Lung (tissue), 12 donors: ENCODE data around the gene CDH13. TPM values are rescaled to one million over a fixed set of nuclear protein-coding genes. Genes with fewer than 3 reads are reported as not detected.

Source experiments
- ATAC-seq: fragments of 200-7000 bp; cut with Tn5 transposase; one replicate; pipeline ENCODE4 v1.9.1; 2020; ENCODE audit warnings: moderate number of reproducible peaks; ENCODE audit not compliant: insufficient read depth, low FRiP score
- DNase-seq, 3 donors: peaks; one replicate each; pipeline ENCODE4 v3.0.0-alpha.2; 2013 to 2017
- H3K27ac ChIP-seq, 2 donors: one replicate each; pipeline ENCODE4 v1.5.1; 2013; ENCODE audit warnings: mild to moderate bottlenecking in 2 of 2, moderate library complexity in 2 of 2, control low read depth in 1 of 2, inconsistent platforms in 1 of 2, low read depth in 1 of 2, low read length in 1 of 2
- H3K27me3 ChIP-seq, 3 donors: one replicate each; pipeline ENCODE4 v1.5.1; 2013; ENCODE audit warnings: low read length in 2 of 3; ENCODE audit not compliant: control insufficient read depth in 3 of 3, insufficient read depth in 3 of 3
- H3K36me3 ChIP-seq, 4 donors: one replicate each; pipeline ENCODE4 v1.5.1; 2013; ENCODE audit warnings: low read length in 4 of 4, mild to moderate bottlenecking in 1 of 4, moderate library complexity in 1 of 4; ENCODE audit not compliant: control insufficient read depth in 4 of 4, insufficient read depth in 4 of 4
- H3K4me1 ChIP-seq, 5 donors: one replicate each; pipeline ENCODE4 v1.5.1; 2013; ENCODE audit warnings: low read length in 5 of 5, mild to moderate bottlenecking in 2 of 5, moderate library complexity in 1 of 5; ENCODE audit not compliant: control insufficient read depth in 5 of 5, insufficient read depth in 5 of 5
- H3K4me3 ChIP-seq: one replicate; pipeline ENCODE4 v1.5.1; 2013; ENCODE audit warnings: mild to moderate bottlenecking, control low read depth, moderate library complexity
- H3K9ac ChIP-seq, 2 donors: one replicate each; pipeline ENCODE4 v1.5.1; 2013; ENCODE audit warnings: low read length in 2 of 2, control low read depth in 1 of 2; ENCODE audit not compliant: insufficient read depth in 1 of 2
- H3K9me3 ChIP-seq, 4 donors: one replicate each; pipeline ENCODE4 v1.5.1; 2013; ENCODE audit warnings: low read length in 3 of 4, mild to moderate bottlenecking in 1 of 4, moderate library complexity in 1 of 4; ENCODE audit not compliant: control insufficient read depth in 4 of 4, insufficient read depth in 3 of 4
- WGBS, 2 donors: extraction: QIAGEN DNeasy Blood & Tissue Kit; methylation state at CpG; one replicate each; pipeline ENCODE4 v1.1.7; 2013; 5-methylcytosine and 5-hydroxymethylcytosine counted together
- polyA plus RNA-seq, 2 donors: library from polyadenylated mRNA; stranded (reverse); fragments of 200-250 nt; gene quantifications; one replicate each; pipeline ENCODE4 v1.2.1, GENCODE V29; 2013
- total RNA-seq, 2 donors: library from RNA; depleted of rRNA in 1 of 2; stranded (reverse); fragments of >200 nt in 1 of 2; gene quantifications; one replicate each; pipeline ENCODE4 v1.2.1, GENCODE V29; 2014 to 2021
- TF ChIP-seq, protein P1 (sequence below): IDR thresholded peaks from 2 replicates; pipeline ENCODE4 v1.5.1; 2012; ENCODE audit warnings: mild to moderate bottlenecking; ENCODE audit errors: control extremely low read depth, extremely low read depth
- donor health status: control.
- donor health status: control.
- donor health status: Bipolar disorder and iron deficiency.
- donor health status: healthy.
- donor health status: DM: yes; HTN: yes; CAD: no.

CDH13 gene
- total and polyA plus RNA-seq, 4 donors = 2.1 to 12.3 (median 7.3) TPM

DNA sequence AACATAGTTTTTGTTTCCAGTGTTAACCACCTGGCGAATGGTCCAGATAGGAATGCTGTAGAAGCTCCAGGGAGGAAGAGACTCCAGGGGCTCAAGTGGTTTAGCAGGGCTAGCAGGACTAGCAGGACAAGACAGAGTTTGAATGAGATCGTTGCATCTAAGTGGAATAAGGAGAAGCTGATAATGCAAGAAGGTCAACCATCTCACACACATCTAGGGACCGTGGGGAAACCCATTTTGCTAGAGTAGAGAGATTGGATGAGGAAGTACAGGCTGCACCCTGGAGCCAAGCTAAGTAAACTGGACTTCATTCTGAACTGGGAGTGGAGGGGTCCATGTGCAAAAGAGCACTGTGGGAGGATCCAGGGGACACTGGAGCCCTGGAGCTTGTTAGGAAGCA, 1094.9 kb downstream of the CDH13 start:
- H3K27ac ChIP-seq = no peak overlapping the region
- H3K9ac ChIP-seq = no peak overlapping the region
- TF ChIP-seq, protein P1, sequence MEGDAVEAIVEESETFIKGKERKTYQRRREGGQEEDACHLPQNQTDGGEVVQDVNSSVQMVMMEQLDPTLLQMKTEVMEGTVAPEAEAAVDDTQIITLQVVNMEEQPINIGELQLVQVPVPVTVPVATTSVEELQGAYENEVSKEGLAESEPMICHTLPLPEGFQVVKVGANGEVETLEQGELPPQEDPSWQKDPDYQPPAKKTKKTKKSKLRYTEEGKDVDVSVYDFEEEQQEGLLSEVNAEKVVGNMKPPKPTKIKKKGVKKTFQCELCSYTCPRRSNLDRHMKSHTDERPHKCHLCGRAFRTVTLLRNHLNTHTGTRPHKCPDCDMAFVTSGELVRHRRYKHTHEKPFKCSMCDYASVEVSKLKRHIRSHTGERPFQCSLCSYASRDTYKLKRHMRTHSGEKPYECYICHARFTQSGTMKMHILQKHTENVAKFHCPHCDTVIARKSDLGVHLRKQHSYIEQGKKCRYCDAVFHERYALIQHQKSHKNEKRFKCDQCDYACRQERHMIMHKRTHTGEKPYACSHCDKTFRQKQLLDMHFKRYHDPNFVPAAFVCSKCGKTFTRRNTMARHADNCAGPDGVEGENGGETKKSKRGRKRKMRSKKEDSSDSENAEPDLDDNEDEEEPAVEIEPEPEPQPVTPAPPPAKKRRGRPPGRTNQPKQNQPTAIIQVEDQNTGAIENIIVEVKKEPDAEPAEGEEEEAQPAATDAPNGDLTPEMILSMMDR = no peak
- WGBS, 2 donors = 60 to 68% methylated on average over 3 of the region's 3 CpGs
- no peaks in the 10 kb centered on the region for H3K36me3 ChIP-seq
- H3K4me1 ChIP-seq = no peaks in the 10 kb centered on the region
- DNase-seq = no peak
- H3K27me3 ChIP-seq = peaks cover 0 to 2% (median 0%) of the 10 kb centered on the region in 3 donors
- ATAC-seq = no peak
- no peaks in the 10 kb centered on the region for H3K9me3 ChIP-seq
- no peak overlapping the region for H3K4me3 ChIP-seq

DNA sequence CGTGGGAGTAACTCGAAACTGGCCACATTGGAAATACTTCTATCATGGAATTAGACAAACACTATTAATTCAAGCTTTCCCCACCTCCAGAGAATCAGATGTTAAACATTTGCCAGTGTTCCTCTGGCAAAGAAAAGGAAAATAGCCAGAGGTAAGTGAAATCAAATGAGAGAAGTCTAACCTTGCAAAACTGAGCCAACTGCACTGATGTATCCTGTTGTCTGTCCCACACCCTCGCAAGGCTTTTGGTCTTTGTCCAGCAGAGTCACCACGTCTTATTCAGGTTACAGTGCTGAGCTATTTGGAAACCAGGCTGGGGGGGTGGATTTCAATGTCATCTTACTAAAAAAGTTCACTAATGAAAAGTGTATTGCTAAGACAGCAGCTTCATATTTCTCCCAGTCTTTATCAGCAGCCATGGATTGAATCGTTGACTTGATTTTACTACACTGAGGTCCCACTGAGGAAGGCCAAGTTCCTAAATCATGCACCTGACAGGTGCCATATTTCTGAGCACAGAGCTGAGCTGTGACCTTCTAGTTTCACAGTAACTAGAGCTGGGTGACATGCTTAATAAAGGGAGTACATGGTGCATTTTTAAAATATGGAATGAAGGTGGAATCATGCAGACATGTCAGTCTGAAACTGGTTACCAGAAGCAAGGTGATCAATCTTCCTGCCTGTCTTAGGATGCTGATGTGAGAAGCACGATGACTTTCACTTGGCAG, 1095.9 kb downstream of the CDH13 start:
- ATAC-seq = no peak
- TF ChIP-seq, protein P1 = no peak
- DNase-seq = no peak
- Histone ChIP-seq H3K36me3 (no peaks in the 10 kb centered on the region), H3K9me3 (no peaks in the 10 kb centered on the region), H3K9ac (no peak overlapping the region), H3K4me3 (no peak overlapping the region), H3K27ac (no peak overlapping the region), H3K27me3 (peaks cover 0 to 2% (median 0%) of the 10 kb centered on the region in 3 donors), H3K4me1 (no peaks in the 10 kb centered on the region)
- 68 to 69% methylated on average over 6 of the region's 6 CpGs for WGBS, 2 donors

GRCh38 chr16:83723244-83723643, 1096.5 kb downstream of the CDH13 start:
- Histone ChIP-seq H3K27me3 (peaks cover 0 to 2% (median 0%) of the 10 kb centered on the region in 3 donors), H3K9ac (no peak overlapping the region), H3K27ac (no peak overlapping the region), H3K4me3 (no peak overlapping the region), H3K36me3 (no peaks in the 10 kb centered on the region), H3K9me3 (no peaks in the 10 kb centered on the region), H3K4me1 (no peaks in the 10 kb centered on the region)
- ATAC-seq = no peak
- DNase-seq = no peak
- TF ChIP-seq, protein P1 = no peak
- WGBS, 2 donors = 86 to 93% methylated on average over 3 of the region's 3 CpGs
